IMR-90 (cell line): ENCODE measurements around the gene RFX4. TPM values are rescaled to one million over a fixed set of nuclear protein-coding genes. Genes with fewer than 3 reads are reported as not detected.

Experiments
- ATAC-seq: fragments of 200-7000 bp; cut with Tn5 transposase; 2 replicates; pipeline ENCODE4 v1.9.1; 2020; ENCODE audit warnings: low read depth, mild to moderate bottlenecking, moderate library complexity
- BruUV-seq: library from RNA; stranded (reverse); fragments of 400-500 nt; replicated peaks from 2 replicates; lab custom pipeline; 2021; lab: Mats Ljungman, UMichigan
- CTCF ChIA-PET: fragments of 300-600 bp; formaldehyde crosslinking; extraction: SDS; loops from one replicate; lab custom pipeline; 2021; ENCODE audit warnings: antibody characterized with exemption; lab: Yijun Ruan, JAX
- POLR2A ChIA-PET: fragments of 300-600 bp; sonication (Branson Sonifier 250); formaldehyde crosslinking; loops from one replicate; lab custom pipeline; 2022; ENCODE audit warnings: antibody characterized with exemption; ENCODE audit not compliant: unreplicated experiment; lab: Charles Lee
- DNase-seq: peaks from one replicate; pipeline ENCODE4 v3.0.0; 2013
- H2AFZ ChIP-seq: replicated peaks from 2 replicates; pipeline ENCODE3; 2013; ENCODE audit warnings: low read length, mild to moderate bottlenecking; ENCODE audit not compliant: poor library complexity
- H2AK5ac ChIP-seq: 2 replicates; pipeline ENCODE4 v1.6.1; 2013; ENCODE audit warnings: low read depth, low read length, inconsistent platforms
- H2AK9ac ChIP-seq: replicated peaks from 2 replicates; pipeline ENCODE3; 2013; ENCODE audit warnings: mild to moderate bottlenecking, low read depth, low read length, moderate library complexity; ENCODE audit not compliant: poor library complexity
- H2BK120ac ChIP-seq: 2 replicates; pipeline ENCODE4 v1.6.1; 2013; ENCODE audit warnings: low read depth, low read length, inconsistent platforms
- H2BK15ac ChIP-seq: 3 replicates; pipeline ENCODE4 v1.6.1; 2013; ENCODE audit warnings: low read depth, low read length, inconsistent platforms
- H2BK20ac ChIP-seq: 2 replicates; pipeline ENCODE4 v1.6.1; 2013; ENCODE audit warnings: low read depth, mild to moderate bottlenecking, inconsistent platforms, low read length, moderate library complexity
- H2BK5ac ChIP-seq: 2 replicates; pipeline ENCODE4 v1.6.1; 2013; ENCODE audit warnings: mild to moderate bottlenecking, low read depth, low read length, inconsistent platforms; ENCODE audit not compliant: poor library complexity, severe bottlenecking
- H3K14ac ChIP-seq: replicated peaks from 2 replicates; pipeline ENCODE4 v1.6.1; 2013; ENCODE audit warnings: low read depth, low read length, inconsistent platforms
- H3K18ac ChIP-seq: 2 replicates; pipeline ENCODE4 v1.6.1; 2013; ENCODE audit warnings: low read depth, low read length, control low read depth
- H3K23ac ChIP-seq: 2 replicates; pipeline ENCODE4 v1.6.1; 2013; ENCODE audit warnings: low read depth, low read length, inconsistent platforms
- H3K27ac ChIP-seq: 2 replicates; pipeline ENCODE4 v1.5.1; 2013; ENCODE audit warnings: mild to moderate bottlenecking, control low read depth, low read length; ENCODE audit not compliant: insufficient read depth
- H3K27me3 ChIP-seq: 2 replicates; pipeline ENCODE4 v1.6.1; 2013; ENCODE audit warnings: low read length; ENCODE audit not compliant: control insufficient read depth, insufficient read depth
- H3K36me3 ChIP-seq: 2 replicates; pipeline ENCODE4 v1.6.1; 2013; ENCODE audit warnings: low read length, mixed read lengths; ENCODE audit not compliant: control insufficient read depth, insufficient read depth
- H3K4ac ChIP-seq: 2 replicates; pipeline ENCODE4 v1.6.1; 2013; ENCODE audit warnings: low read depth, low read length, inconsistent platforms
- H3K4me1 ChIP-seq: 2 replicates; pipeline ENCODE4 v1.6.1; 2013; ENCODE audit warnings: low read length, mixed read lengths; ENCODE audit not compliant: control insufficient read depth, insufficient read depth
- H3K4me2 ChIP-seq: 2 replicates; pipeline ENCODE4 v1.6.1; 2013; ENCODE audit warnings: low read depth, mild to moderate bottlenecking, control low read depth, low read length, moderate library complexity
- H3K4me3 ChIP-seq: 2 replicates; pipeline ENCODE4 v1.5.1; 2013; ENCODE audit warnings: low read depth, mild to moderate bottlenecking, control low read depth, low read length, moderate library complexity; ENCODE audit not compliant: insufficient read depth
- H3K56ac ChIP-seq: 2 replicates; pipeline ENCODE4 v1.6.1; 2013; ENCODE audit warnings: low read length, inconsistent platforms; ENCODE audit not compliant: insufficient read depth; ENCODE audit errors: extremely low read depth
- H3K79me1 ChIP-seq, 2 experiments: 2 replicates each; pipeline ENCODE4 v1.6.1; 2013; ENCODE audit warnings: low read length in 2 of 2, inconsistent platforms in 1 of 2, low read depth in 1 of 2
- H3K9ac ChIP-seq: 2 replicates; pipeline ENCODE4 v1.6.1; 2013; ENCODE audit warnings: low read depth, low read length, control low read depth
- H3K9me1 ChIP-seq: 2 replicates; pipeline ENCODE4 v1.6.1; 2013; ENCODE audit warnings: low read length, inconsistent platforms; ENCODE audit not compliant: insufficient read depth
- H3K9me3 ChIP-seq: 2 replicates; pipeline ENCODE4 v1.6.1; 2013; ENCODE audit warnings: low read length; ENCODE audit not compliant: control insufficient read depth, insufficient read depth
- H4K20me1 ChIP-seq: 2 replicates; pipeline ENCODE4 v1.6.1; 2013; ENCODE audit warnings: low read length, inconsistent platforms; ENCODE audit not compliant: insufficient read depth
- H4K5ac ChIP-seq: 2 replicates; pipeline ENCODE4 v1.6.1; 2013; ENCODE audit warnings: mild to moderate bottlenecking, low read depth, low read length, control low read depth
- H4K8ac ChIP-seq, 2 experiments: 2 replicates each; pipeline ENCODE4 v1.6.1; 2013; ENCODE audit warnings: low read depth in 2 of 2, low read length in 2 of 2, control low read depth in 1 of 2, inconsistent platforms in 1 of 2
- H4K91ac ChIP-seq: 2 replicates; pipeline ENCODE4 v1.6.1; 2013; ENCODE audit warnings: low read depth, low read length, inconsistent platforms; ENCODE audit not compliant: insufficient read depth
- BHLHE40 ChIP-seq: fragments of 150-350 bp; IDR thresholded peaks from 2 replicates; pipeline ENCODE4 v1.6.1; 2016; ENCODE audit warnings: mild to moderate bottlenecking, low read depth, low read length
- CHD1 ChIP-seq: IDR thresholded peaks from 2 replicates; pipeline ENCODE4 v1.6.1; 2012; ENCODE audit warnings: low read depth, low read length, improper control_type of control experiment
- FOS ChIP-seq: fragments of 150-350 bp; IDR thresholded peaks from 2 replicates; pipeline ENCODE4 v1.6.1; 2016; ENCODE audit warnings: low read depth, low read length
- MAFK ChIP-seq: IDR thresholded peaks from 2 replicates; pipeline ENCODE4 v1.6.1; 2012; ENCODE audit warnings: low read depth, low read length, improper control_type of control experiment
- MXI1 ChIP-seq: IDR thresholded peaks from 2 replicates; pipeline ENCODE4 v1.6.1; 2012; ENCODE audit warnings: low read depth, mild to moderate bottlenecking, low read length, moderate library complexity, borderline replicate concordance
- NFE2L2 ChIP-seq: fragments of 150-350 bp; IDR thresholded peaks from 2 replicates; pipeline ENCODE4 v1.6.1; 2016; ENCODE audit warnings: low read depth, mild to moderate bottlenecking, low read length
- SMC3 ChIP-seq: fragments of 150-350 bp; IDR thresholded peaks from 2 replicates; pipeline ENCODE4 v1.6.1; 2016; ENCODE audit warnings: low read depth, mild to moderate bottlenecking, antibody characterized with exemption, low read length, moderate library complexity
- WGBS, 2 experiments: methylation state at CpG; one replicate each; pipeline versions ENCODE4 v1.1.5 to v1.1.7; 2013; ENCODE audit warnings: missing lambda C conversion rate in 2 of 2; ENCODE audit not compliant: insufficient read length in 1 of 2; ENCODE audit errors: extremely low coverage in 2 of 2; 5-methylcytosine and 5-hydroxymethylcytosine counted together
- dilution Hi-C: fragments of 300-500 bp; cut with HindIII; formaldehyde crosslinking; loops from one replicate; pipeline ENCODE4 v1.14.3; 2018; ENCODE audit warnings: low sequenced_read_pairs; ENCODE audit not compliant: unreplicated experiment
- in situ Hi-C: fragments of 300-500 bp; cut with MboI; formaldehyde crosslinking; loops from 3 replicates; pipeline ENCODE4 v1.14.3; 2019; ENCODE audit warnings: low sequenced_read_pairs, inconsistent platforms, mixed read lengths
- intact Hi-C: fragments of 100-400 bp; cut with micrococcal nuclease; formaldehyde crosslinking; loops from 2 replicates; pipeline ENCODE4 v1.10.0; 2022
- polyA plus RNA-seq, 3 experiments: library from polyadenylated mRNA; depleted of rRNA; stranded (reverse); fragments of >200 nt; gene quantifications; 2 replicates each; pipeline ENCODE4 v1.2.3, GENCODE V29; 2012; ENCODE audit warnings: low replicate concordance in 1 of 3
- total RNA-seq: library from RNA; depleted of rRNA; stranded (reverse); fragments of >200 nt; gene quantifications from 2 replicates; pipeline ENCODE4 v1.2.3, GENCODE V29; 2012
- TF ChIP-seq, protein P1 (sequence below): conservative IDR thresholded peaks from 2 replicates; pipeline ENCODE4 v1.5.1; 2012; ENCODE audit warnings: mild to moderate bottlenecking, low read depth, low read length, improper control_type of control experiment

Gene RFX4
- total and polyA plus RNA-seq, 2 of the 4 experiments (the other 2 are of a cell fraction), result not detected

DNA sequence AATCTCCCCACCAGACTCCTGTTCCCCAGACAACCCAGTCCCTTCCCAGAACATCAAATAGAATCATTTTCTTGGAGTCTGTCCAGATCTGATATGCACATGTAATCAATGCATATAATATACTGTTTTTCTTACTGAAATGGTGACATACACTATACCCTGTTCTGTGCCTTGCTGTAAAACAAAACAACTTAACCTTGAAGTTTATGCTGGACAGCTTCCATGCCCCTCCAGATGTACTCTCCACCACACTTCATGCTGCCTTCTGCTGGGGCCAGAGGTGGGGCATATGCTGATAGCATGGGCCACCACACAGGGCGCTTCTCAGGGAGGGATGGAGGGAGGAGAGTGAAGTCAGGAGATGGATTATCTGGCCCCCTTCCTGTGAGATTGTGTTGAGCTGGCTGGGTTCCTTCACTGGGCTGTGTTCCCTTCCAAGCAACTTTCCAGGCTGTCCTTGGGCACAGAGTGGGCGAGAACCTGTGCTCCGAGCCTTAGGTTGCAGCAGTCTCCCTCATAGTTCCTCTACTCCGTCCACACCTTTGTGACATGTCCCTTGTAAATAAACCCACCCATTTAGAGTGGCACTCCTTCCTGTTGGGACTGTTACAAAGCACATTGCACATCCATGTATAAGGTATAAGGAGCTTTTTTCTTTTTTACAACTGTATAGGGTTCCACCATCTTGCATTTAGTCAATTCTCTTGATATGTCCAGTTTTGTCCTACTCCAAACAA lies 114.0 kb downstream of the RFX4 start:
- Histone ChIP-seq H2BK120ac (no peak overlapping the region), H3K27me3 (peaks cover 4% of the 10 kb centered on the region), H4K8ac (no peak overlapping the region), H3K56ac (no peak overlapping the region), H2AFZ (no peak overlapping the region), H3K4me3 (no peak overlapping the region), H3K9me1 (no peaks in the 10 kb centered on the region), H2AK9ac (no peak overlapping the region), H2AK5ac (no peak overlapping the region), H2BK15ac (no peak overlapping the region), H4K5ac (no peak overlapping the region), H3K4ac (no peak overlapping the region), H3K9me3 (no peaks in the 10 kb centered on the region; the same call in 1 of the 2 replicates), H4K91ac (no peak overlapping the region), H2BK5ac (no peak overlapping the region), H3K14ac (no peak overlapping the region), H3K18ac (no peak overlapping the region), H3K79me1 (no peaks in the 10 kb centered on the region), H3K27ac (no peak overlapping the region), H3K9ac (no peak overlapping the region), H3K4me2 (no peak overlapping the region), H4K20me1 (no peaks in the 10 kb centered on the region), H3K23ac (no peak overlapping the region), H3K4me1 (no peaks in the 10 kb centered on the region), H3K36me3 (no peaks in the 10 kb centered on the region), H2BK20ac (no peak overlapping the region)
- in situ Hi-C loops, result no loop called here
- no TSS peak for BruUV-seq
- ChIA-PET POLR2A (interaction anchor here (0.6 kb wide), 1 partner anchor 102 kb away, joined by 5 read pairs; no protein-coding TSS in a partner anchor), CTCF (no interaction called here)
- no CpG with 5 or more reads among the region's 4 CpGs for WGBS, 2 experiments
- dilution Hi-C loops, result no loop called here
- DNase-seq (no peak), ATAC-seq (no peak)
- TF ChIP-seq CHD1 (no peak), MXI1 (no peak), BHLHE40 (no peak), NFE2L2 (no peak), MAFK (no peak), SMC3 (no peak), FOS (no peak)
- TF ChIP-seq, protein P1, sequence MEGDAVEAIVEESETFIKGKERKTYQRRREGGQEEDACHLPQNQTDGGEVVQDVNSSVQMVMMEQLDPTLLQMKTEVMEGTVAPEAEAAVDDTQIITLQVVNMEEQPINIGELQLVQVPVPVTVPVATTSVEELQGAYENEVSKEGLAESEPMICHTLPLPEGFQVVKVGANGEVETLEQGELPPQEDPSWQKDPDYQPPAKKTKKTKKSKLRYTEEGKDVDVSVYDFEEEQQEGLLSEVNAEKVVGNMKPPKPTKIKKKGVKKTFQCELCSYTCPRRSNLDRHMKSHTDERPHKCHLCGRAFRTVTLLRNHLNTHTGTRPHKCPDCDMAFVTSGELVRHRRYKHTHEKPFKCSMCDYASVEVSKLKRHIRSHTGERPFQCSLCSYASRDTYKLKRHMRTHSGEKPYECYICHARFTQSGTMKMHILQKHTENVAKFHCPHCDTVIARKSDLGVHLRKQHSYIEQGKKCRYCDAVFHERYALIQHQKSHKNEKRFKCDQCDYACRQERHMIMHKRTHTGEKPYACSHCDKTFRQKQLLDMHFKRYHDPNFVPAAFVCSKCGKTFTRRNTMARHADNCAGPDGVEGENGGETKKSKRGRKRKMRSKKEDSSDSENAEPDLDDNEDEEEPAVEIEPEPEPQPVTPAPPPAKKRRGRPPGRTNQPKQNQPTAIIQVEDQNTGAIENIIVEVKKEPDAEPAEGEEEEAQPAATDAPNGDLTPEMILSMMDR, result no peak
- intact Hi-C loops, result no loop called here
